NCI-H2107 treated with DMSO at 0.1 percent for 48 hours (cell line): ENCODE data around the gene NEK4.

Experiments used
- DNase-seq: peaks from one replicate; lab custom pipeline; 2025; ENCODE audit not compliant: unreplicated experiment; lab: John Stamatoyannopoulos, UW

Gene NEK4

GRCh38 chr3:52793702-52794611 lies 23.2 kb upstream of the NEK4 start:
- DNase-seq: no peak

- no peak for DNase-seq
Measured at GRCh38 chr3:52792961-52793695, 22.4 kb upstream of the NEK4 start.

- DNase-seq: no peak
Measured at GRCh38 chr3:52792413-52792812, 21.7 kb upstream of the NEK4 start.

- no peak for DNase-seq
Measured at GRCh38 chr3:52791928-52792327, 21.2 kb upstream of the NEK4 start.

GRCh38 chr3:52791366-52791765 lies 20.6 kb upstream of the NEK4 start:
- no peak for DNase-seq

GRCh38 chr3:52790741-52791140 lies 20.0 kb upstream of the NEK4 start:
- no peak for DNase-seq

GRCh38 chr3:52790337-52790736 lies 19.6 kb upstream of the NEK4 start:
- no peak for DNase-seq

GRCh38 chr3:52789746-52790040 lies 19.0 kb upstream of the NEK4 start:
- DNase-seq: no peak

- DNase-seq: no peak
Measured at GRCh38 chr3:52788890-52789745, 18.4 kb upstream of the NEK4 start.

- no peak for DNase-seq
Measured at GRCh38 chr3:52787672-52788625, 17.2 kb upstream of the NEK4 start.

GRCh38 chr3:52787246-52787645 lies 16.5 kb upstream of the NEK4 start:
- DNase-seq: no peak

- DNase-seq: no peak
Measured at GRCh38 chr3:52786330-52787215, 15.8 kb upstream of the NEK4 start.

GRCh38 chr3:52784931-52785590 lies 14.3 kb upstream of the NEK4 start:
- no peak for DNase-seq

- no peak for DNase-seq
Measured at GRCh38 chr3:52784021-52784621, 13.4 kb upstream of the NEK4 start.

GRCh38 chr3:52783211-52783555 lies 12.4 kb upstream of the NEK4 start:
- no peak for DNase-seq

GRCh38 chr3:52782412-52783210 lies 11.9 kb upstream of the NEK4 start:
- no peak for DNase-seq

GRCh38 chr3:52781741-52782140 lies 11.0 kb upstream of the NEK4 start:
- no peak for DNase-seq
